ENCODE data around the gene RBM14. TPM values are rescaled to one million over a fixed set of nuclear protein-coding genes. Genes with fewer than 3 reads are reported as not detected.

The RBM14 gene
- total RNA-seq, 1 donor from 2014 or later, result 49.9 TPM

GRCh38 chr11:66646828-66647227, 30.4 kb downstream of the RBM14 start:
- Histone ChIP-seq H3K4me3 (ENCODE audit: low read depth, low read length) (no peak overlapping the region), H3K27me3 (ENCODE audit: control insufficient read depth, insufficient read depth, low read length) (no peaks in the 10 kb centered on the region), H3K36me3 (ENCODE audit: control insufficient read depth, insufficient read depth, low read length) (peaks cover 3% of the 10 kb centered on the region)
- TF ChIP-seq CTCF (IDR thresholded peaks at IDR 0.05; ENCODE audit: insufficient read depth, low read length, poor library complexity, severe bottlenecking), result no peak
- DNase-seq (ENCODE audit: low read depth), result no peak

DNA sequence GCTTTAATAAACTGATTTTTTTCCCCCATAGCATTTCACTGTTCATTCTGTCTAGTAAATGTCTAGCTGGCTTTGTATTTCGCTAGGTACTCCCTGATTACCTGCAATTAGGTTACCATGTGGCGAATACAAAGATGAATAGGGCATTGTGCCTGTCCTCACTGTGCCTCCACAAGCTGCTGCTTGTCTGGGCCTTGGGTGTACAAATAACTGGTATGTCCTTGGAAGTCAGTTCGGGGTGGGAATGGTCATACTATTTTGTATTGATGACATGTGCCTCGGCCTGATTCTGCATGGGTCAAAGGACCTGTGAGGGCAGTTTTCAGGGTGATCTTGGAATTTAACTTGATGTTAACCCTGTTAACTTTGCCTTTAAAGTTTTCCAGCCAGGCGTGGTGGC, 33.5 kb downstream of the RBM14 start:
- DNase-seq (ENCODE audit: low read depth), result no peak
- Histone ChIP-seq H3K36me3 (ENCODE audit: control insufficient read depth, insufficient read depth, low read length) (peaks cover 1% of the 10 kb centered on the region), H3K4me3 (ENCODE audit: low read depth, low read length) (no peak overlapping the region), H3K27me3 (ENCODE audit: control insufficient read depth, insufficient read depth, low read length) (no peaks in the 10 kb centered on the region)
- no peak for TF ChIP-seq CTCF (IDR thresholded peaks at IDR 0.05; ENCODE audit: insufficient read depth, low read length, poor library complexity, severe bottlenecking)

GRCh38 chr11:66651016-66651415, 34.6 kb downstream of the RBM14 start:
- no peak overlapping the region for H3K4me3 ChIP-seq (ENCODE audit: low read depth, low read length)
- DNase-seq (ENCODE audit: low read depth), result no peak
- peaks cover 1% of the 10 kb centered on the region for H3K36me3 ChIP-seq (ENCODE audit: control insufficient read depth, insufficient read depth, low read length)
- no peaks in the 10 kb centered on the region for H3K27me3 ChIP-seq (ENCODE audit: control insufficient read depth, insufficient read depth, low read length)
- TF ChIP-seq CTCF (IDR thresholded peaks at IDR 0.05; ENCODE audit: insufficient read depth, low read length, poor library complexity, severe bottlenecking), result no peak

GRCh38 chr11:66652651-66653050, 36.2 kb downstream of the RBM14 start:
- H3K36me3 ChIP-seq (ENCODE audit: control insufficient read depth, insufficient read depth, low read length), result no peaks in the 10 kb centered on the region
- DNase-seq (ENCODE audit: low read depth), result no peak
- no peak for TF ChIP-seq CTCF (IDR thresholded peaks at IDR 0.05; ENCODE audit: insufficient read depth, low read length, poor library complexity, severe bottlenecking)
- H3K27me3 ChIP-seq (ENCODE audit: control insufficient read depth, insufficient read depth, low read length), result no peaks in the 10 kb centered on the region
- H3K4me3 ChIP-seq (ENCODE audit: low read depth, low read length), result no peak overlapping the region

GRCh38 chr11:66653123-66653522, 36.7 kb downstream of the RBM14 start:
- DNase-seq (ENCODE audit: low read depth), result no peak
- H3K27me3 ChIP-seq (ENCODE audit: control insufficient read depth, insufficient read depth, low read length), result no peaks in the 10 kb centered on the region
- H3K36me3 ChIP-seq (ENCODE audit: control insufficient read depth, insufficient read depth, low read length), result no peaks in the 10 kb centered on the region
- TF ChIP-seq CTCF (IDR thresholded peaks at IDR 0.05; ENCODE audit: insufficient read depth, low read length, poor library complexity, severe bottlenecking), result no peak
- H3K4me3 ChIP-seq (ENCODE audit: low read depth, low read length), result no peak overlapping the region

GRCh38 chr11:66659763-66660162, 43.3 kb downstream of the RBM14 start:
- no peak for DNase-seq (ENCODE audit: low read depth)
- Histone ChIP-seq H3K4me3 (ENCODE audit: low read depth, low read length) (no peak overlapping the region), H3K36me3 (ENCODE audit: control insufficient read depth, insufficient read depth, low read length) (peaks cover 1% of the 10 kb centered on the region), H3K27me3 (ENCODE audit: control insufficient read depth, insufficient read depth, low read length) (no peaks in the 10 kb centered on the region)
- TF ChIP-seq CTCF (IDR thresholded peaks at IDR 0.05; ENCODE audit: insufficient read depth, low read length, poor library complexity, severe bottlenecking), result no peak

Data from kidney epithelial cell (primary cell).